SK-N-SH treated with all-trans-retinoic acid at 6 μM for 48 hours (cell line): ENCODE measurements around the gene ETV6.

Source experiments
- ATAC-seq: fragments of 200-7000 bp; cut with Tn5 transposase; 3 replicates; pipeline ENCODE4 v1.9.1; 2020; ENCODE audit warnings: mild to moderate bottlenecking, moderate library complexity
- ARNTL ChIP-seq: fragments of 450-650 bp; formaldehyde crosslinking; IDR thresholded peaks from 2 replicates; pipeline ENCODE4 v1.5.0; 2020; ENCODE audit warnings: low read depth, mild to moderate bottlenecking, moderate library complexity, borderline replicate concordance
- CREB5 ChIP-seq: fragments of 250-450 bp; sonication (Bioruptor Pico); IDR thresholded peaks from 2 replicates; pipeline ENCODE4 v1.5.1; 2020; ENCODE audit warnings: low read depth, mild to moderate bottlenecking, moderate library complexity
- CSDC2 ChIP-seq: fragments of 250-450 bp; sonication (Bioruptor Pico); IDR thresholded peaks from 2 replicates; pipeline ENCODE4 v1.5.0; 2020; ENCODE audit warnings: mild to moderate bottlenecking, moderate library complexity
- CSRNP3 ChIP-seq: fragments of 250-450 bp; sonication (Bioruptor Pico); IDR thresholded peaks from 2 replicates; pipeline ENCODE4 v1.5.1; 2021; ENCODE audit warnings: mild to moderate bottlenecking, moderate library complexity
- ESRRG ChIP-seq: fragments of 250-450 bp; sonication (Bioruptor Pico); IDR thresholded peaks from 2 replicates; pipeline ENCODE4 v1.6.1; 2021; ENCODE audit warnings: mild to moderate bottlenecking
- GLIS3 ChIP-seq: fragments of 250-450 bp; sonication (Bioruptor Pico); IDR thresholded peaks from 2 replicates; pipeline ENCODE4 v1.5.0; 2020; ENCODE audit warnings: mild to moderate bottlenecking, moderate library complexity
- ISL1 ChIP-seq: fragments of 250-450 bp; sonication (Bioruptor Pico); IDR thresholded peaks from 2 replicates; pipeline ENCODE4 v2.1.2; 2022; ENCODE audit warnings: mild to moderate bottlenecking, moderate library complexity
- OSR1 ChIP-seq: fragments of 250-450 bp; sonication (Bioruptor Pico); IDR thresholded peaks from 2 replicates; pipeline ENCODE4 v1.8.0; 2022; ENCODE audit warnings: moderate library complexity, mild to moderate bottlenecking, inconsistent platforms
- POU6F1 ChIP-seq: fragments of 250-450 bp; sonication (Bioruptor Pico); IDR thresholded peaks from 2 replicates; pipeline ENCODE4 v1.8.0; 2021; ENCODE audit warnings: low read depth, mild to moderate bottlenecking, moderate library complexity, borderline replicate concordance
- PPARA ChIP-seq: fragments of 250-450 bp; sonication (Bioruptor Pico); IDR thresholded peaks from 2 replicates; pipeline ENCODE4 v1.5.0; 2020; ENCODE audit warnings: mild to moderate bottlenecking, borderline replicate concordance
- RARB ChIP-seq: fragments of 250-450 bp; sonication (Bioruptor Pico); IDR thresholded peaks from 2 replicates; pipeline ENCODE4 v1.8.0; 2021; ENCODE audit warnings: mild to moderate bottlenecking, moderate library complexity
- SNAI2 ChIP-seq: fragments of 250-450 bp; sonication (Bioruptor Pico); IDR thresholded peaks from 2 replicates; pipeline ENCODE4 v1.5.0; 2020; ENCODE audit warnings: mild to moderate bottlenecking, moderate library complexity
- TCF4 ChIP-seq: fragments of 250-450 bp; sonication (Bioruptor Pico); IDR thresholded peaks from 2 replicates; pipeline ENCODE4 v1.8.0; 2021; ENCODE audit warnings: mild to moderate bottlenecking, moderate library complexity, borderline replicate concordance
- TOX ChIP-seq: fragments of 250-450 bp; sonication (Bioruptor Pico); IDR thresholded peaks from 2 replicates; pipeline ENCODE4 v1.8.0; 2021; ENCODE audit warnings: mild to moderate bottlenecking, moderate library complexity, borderline replicate concordance
- TSHZ2 ChIP-seq: fragments of 250-450 bp; sonication (Bioruptor Pico); IDR thresholded peaks from 2 replicates; pipeline ENCODE4 v1.5.0; 2020; ENCODE audit warnings: mild to moderate bottlenecking, moderate library complexity
- ZC3H10 ChIP-seq: fragments of 250-450 bp; sonication (Bioruptor Pico); IDR thresholded peaks from 2 replicates; pipeline ENCODE4 v1.5.1; 2021; ENCODE audit warnings: mild to moderate bottlenecking, moderate library complexity
- ZFP3 ChIP-seq: fragments of 250-450 bp; sonication (Bioruptor Pico); IDR thresholded peaks from 2 replicates; pipeline ENCODE4 v1.5.0; 2020; ENCODE audit warnings: mild to moderate bottlenecking, moderate library complexity
- ZFP30 ChIP-seq: fragments of 450-650 bp; formaldehyde crosslinking; IDR thresholded peaks from 2 replicates; pipeline ENCODE4 v1.5.0; 2022; ENCODE audit warnings: mild to moderate bottlenecking, moderate library complexity
- ZNF565 ChIP-seq: fragments of 450-650 bp; formaldehyde crosslinking; conservative IDR thresholded peaks from 2 replicates; pipeline ENCODE4 v1.5.0; 2020; ENCODE audit warnings: low read depth, mild to moderate bottlenecking, moderate library complexity
- ZNF70 ChIP-seq: fragments of 450-650 bp; formaldehyde crosslinking; IDR thresholded peaks from 2 replicates; pipeline ENCODE4 v1.5.0; 2020; ENCODE audit warnings: mild to moderate bottlenecking, moderate library complexity
- ZNF8 ChIP-seq: fragments of 450-650 bp; formaldehyde crosslinking; IDR thresholded peaks from 2 replicates; pipeline ENCODE4 v1.5.0; 2020; ENCODE audit warnings: mild to moderate bottlenecking, moderate library complexity

The ETV6 gene

GRCh38 chr12:11645391-11645790 is 4.1 kb upstream of the ETV6 start:
- no peak for TF ChIP-seq ZNF565
- no peak for TF ChIP-seq TSHZ2 (CRISPR knock-in tag)

GRCh38 chr12:11648514-11649412 is 711 bp upstream of the ETV6 start:
- ATAC-seq = peak; percentile 65
- TF ChIP-seq CSDC2 (CRISPR knock-in tag) (no peak), SNAI2 (CRISPR knock-in tag) (0 out of 2 replicates have a peak, but pooled peaks have one; percentile 38)

More at GRCh38 chr12:11645391-11645790, 4.1 kb upstream of the ETV6 start:
- no peak for ATAC-seq

- TF ChIP-seq ARNTL (CRISPR knock-in tag) (no peak), SNAI2 (CRISPR knock-in tag) (no peak), OSR1 (no peak), GLIS3 (CRISPR knock-in tag) (no peak), TCF4 (CRISPR knock-in tag) (no peak), ZFP3 (CRISPR knock-in tag) (no peak), ESRRG (CRISPR knock-in tag) (no peak), ISL1 (CRISPR knock-in tag) (no peak)
- ATAC-seq = peak; percentile 59
These were observed 1.1 kb downstream of the ETV6 start for GRCh38 chr12:11650286-11651281.

GRCh38 chr12:11651381-11651780 is 1.9 kb downstream of the ETV6 start:
- ATAC-seq = peak; percentile 13
- TF ChIP-seq POU6F1 (no peak), CSDC2 (CRISPR knock-in tag) (no peak), ARNTL (CRISPR knock-in tag) (no peak), ZFP3 (CRISPR knock-in tag) (no peak), ZNF565 (no peak), RARB (no peak), CREB5 (CRISPR knock-in tag) (no peak), SNAI2 (CRISPR knock-in tag) (no peak), GLIS3 (CRISPR knock-in tag) (no peak), ZNF8 (no peak), PPARA (no peak), ZFP30 (CRISPR knock-in tag) (no peak), TOX (CRISPR knock-in tag) (no peak), TCF4 (CRISPR knock-in tag) (no peak), CSRNP3 (CRISPR knock-in tag) (no peak), ZC3H10 (CRISPR knock-in tag) (no peak), ZNF70 (CRISPR knock-in tag) (no peak), OSR1 (no peak)
